Mammary epithelial cell (primary cell): ENCODE results near the gene C2CD5.

ENCODE experiments used
- CTCF ChIP-seq, 2 donors: IDR thresholded peaks in 1 of 2; conservative IDR thresholded peaks in 1 of 2; 2 replicates each; pipeline ENCODE4 v1.5.1; 2011 to 2012; ENCODE audit warnings: inconsistent platforms in 2 of 2, low read length in 2 of 2, mild to moderate bottlenecking in 2 of 2, control low read depth in 1 of 2, low read depth in 1 of 2; ENCODE audit not compliant: insufficient read depth in 1 of 2; ENCODE audit errors: extremely low read depth in 1 of 2
- EZH2 ChIP-seq: IDR thresholded peaks from 2 replicates; pipeline ENCODE4 v1.6.1; 2012; ENCODE audit warnings: low read length, inconsistent platforms, borderline replicate concordance

GRCh38 chr12:22476133-22476532 lies 68.2 kb downstream of the C2CD5 start:
- TF ChIP-seq CTCF (conservative IDR thresholded peaks at IDR 0.05 in 1 of 2, IDR thresholded peaks at IDR 0.05 in 1 of 2; ENCODE audit: extremely low read depth in 1 of 2, insufficient read depth in 1 of 2, low read depth in 1 of 2, low read length in 2 of 2) (no peak), EZH2 (no peak)
